Right lung (tissue), 5 donors: Measurements from ENCODE around the gene CCNL2. TPM values are rescaled to one million over a fixed set of nuclear protein-coding genes. Genes with fewer than 3 reads are reported as not detected.
"Not testable (repeated sequence)": the region's sequence is repeated elsewhere in the genome, so short reads cannot be mapped to it uniquely, and the experiment has no call there.

Experiments used
- DNase-seq, 2 donors: peaks; one replicate each; pipeline ENCODE4 v3.0.0-alpha.2; 2013
- polyA plus RNA-seq, 5 donors: library from polyadenylated mRNA; unstranded; fragments of 120-200 nt; gene quantifications; one replicate each; pipeline versions ENCODE4 v1.2.1 to v1.2.3, GENCODE V29; 2013; ENCODE audit warnings: inconsistent platforms in 1 of 5, low replicate concordance in 1 of 5; ENCODE audit not compliant: insufficient read length in 5 of 5, insufficient read depth in 1 of 5

CCNL2 gene
- polyA plus RNA-seq, 5 donors, result 256 to 387 (median 327) TPM

DNA sequence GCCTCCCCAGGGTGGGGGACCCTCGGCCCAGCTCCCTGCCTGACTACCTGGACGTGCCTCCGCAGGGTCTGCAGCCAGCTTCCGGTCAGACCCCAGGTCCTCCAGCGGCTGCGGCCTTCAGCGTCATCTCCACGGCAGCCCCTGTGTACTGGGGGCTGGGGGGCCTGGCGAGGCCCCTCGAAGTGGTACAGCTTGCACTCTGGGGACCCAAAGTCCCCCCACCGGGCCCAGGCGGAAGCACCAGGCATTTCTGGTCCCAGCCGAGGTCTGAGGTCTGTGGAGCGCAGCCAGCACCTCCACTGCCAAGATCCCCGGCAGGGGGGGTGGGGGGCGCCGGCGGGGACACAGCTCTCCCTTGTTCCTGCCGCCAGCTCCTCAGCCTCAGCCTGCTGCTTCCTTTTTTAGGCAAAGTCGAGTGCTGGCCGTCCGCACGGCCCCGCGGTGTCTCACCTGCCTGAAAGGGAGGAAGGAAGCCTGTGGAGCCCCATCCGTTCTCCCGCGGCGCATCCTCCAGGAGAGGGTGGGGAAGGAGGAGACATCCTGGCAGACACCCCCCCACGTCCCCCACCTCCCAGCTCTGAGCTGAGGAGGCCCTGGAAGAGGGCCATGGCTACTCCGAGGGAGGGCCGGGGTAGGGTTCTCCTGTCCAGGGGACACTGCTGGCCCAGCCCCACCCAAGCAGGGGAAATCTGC is 35.1 kb upstream of the CCNL2 start:
- DNase-seq, result peak; percentile 79 to 87

DNA sequence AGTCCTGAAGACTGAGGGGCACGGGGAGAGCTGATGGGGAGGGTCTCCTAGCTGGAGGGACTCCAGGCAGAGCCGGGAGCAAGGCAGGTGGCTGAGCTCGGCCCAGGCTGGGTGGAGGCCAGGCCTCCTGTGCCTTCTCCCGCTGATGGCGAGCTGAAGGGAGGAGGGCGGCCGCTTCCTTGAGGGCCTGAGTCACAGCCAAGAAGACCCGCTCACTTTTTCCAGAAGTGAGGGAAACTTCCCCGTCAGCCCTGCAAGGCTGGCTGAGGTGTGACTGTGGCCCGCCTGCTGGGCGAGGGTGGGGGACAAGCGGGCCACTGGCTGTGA is 34.6 kb upstream of the CCNL2 start:
- no peak for DNase-seq

DNA sequence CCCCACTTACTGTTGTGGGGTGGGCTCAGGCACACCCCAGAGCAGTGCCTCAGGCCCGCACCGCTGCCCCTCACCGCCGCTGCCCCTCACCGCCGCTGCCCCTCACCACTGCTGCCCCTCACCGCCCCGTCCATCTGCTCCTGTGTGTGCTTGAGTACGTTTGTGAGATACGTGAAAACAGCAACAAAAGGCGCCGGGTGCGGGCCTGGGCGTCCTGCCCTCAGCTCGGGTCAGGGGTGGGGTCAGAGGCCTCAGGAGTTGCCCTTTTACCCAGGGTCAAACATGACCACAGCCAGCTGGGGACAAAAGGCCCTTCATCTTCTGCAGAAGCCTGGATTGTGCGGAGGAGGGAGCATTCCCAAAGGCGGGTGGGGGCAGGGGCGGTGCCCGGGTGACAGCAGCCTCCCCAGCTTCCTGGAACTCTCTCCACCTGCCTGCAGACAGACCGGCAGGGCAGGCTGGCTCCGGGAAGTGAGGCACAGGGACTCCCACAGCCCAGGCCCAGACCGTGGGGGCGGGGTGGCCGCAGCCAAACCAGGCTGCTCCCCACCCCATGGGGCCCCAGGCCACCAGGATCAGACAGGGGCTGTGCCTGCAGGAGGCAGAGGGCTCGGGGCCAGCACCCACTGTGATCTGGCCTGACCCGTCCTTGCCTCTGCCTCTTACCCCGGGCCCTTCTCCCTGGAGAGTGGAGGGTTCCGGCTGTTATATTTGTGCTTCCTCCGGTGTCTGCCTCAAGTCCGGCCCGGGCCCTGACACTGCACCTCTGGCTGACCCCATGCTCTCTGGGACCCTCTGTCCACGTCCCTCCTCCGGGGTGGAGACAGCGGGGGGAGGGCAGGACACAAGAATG is 34.0 kb upstream of the CCNL2 start:
- peak in 1 of 2 donors; percentile 59 for DNase-seq

GRCh38 chr1:1432274-1432950 is 33.3 kb upstream of the CCNL2 start:
- DNase-seq, result no peak

- DNase-seq, result no peak
These were observed 32.7 kb upstream of the CCNL2 start for GRCh38 chr1:1431845-1432273.

GRCh38 chr1:1430992-1431844 is 32.1 kb upstream of the CCNL2 start:
- no peak for DNase-seq

DNA sequence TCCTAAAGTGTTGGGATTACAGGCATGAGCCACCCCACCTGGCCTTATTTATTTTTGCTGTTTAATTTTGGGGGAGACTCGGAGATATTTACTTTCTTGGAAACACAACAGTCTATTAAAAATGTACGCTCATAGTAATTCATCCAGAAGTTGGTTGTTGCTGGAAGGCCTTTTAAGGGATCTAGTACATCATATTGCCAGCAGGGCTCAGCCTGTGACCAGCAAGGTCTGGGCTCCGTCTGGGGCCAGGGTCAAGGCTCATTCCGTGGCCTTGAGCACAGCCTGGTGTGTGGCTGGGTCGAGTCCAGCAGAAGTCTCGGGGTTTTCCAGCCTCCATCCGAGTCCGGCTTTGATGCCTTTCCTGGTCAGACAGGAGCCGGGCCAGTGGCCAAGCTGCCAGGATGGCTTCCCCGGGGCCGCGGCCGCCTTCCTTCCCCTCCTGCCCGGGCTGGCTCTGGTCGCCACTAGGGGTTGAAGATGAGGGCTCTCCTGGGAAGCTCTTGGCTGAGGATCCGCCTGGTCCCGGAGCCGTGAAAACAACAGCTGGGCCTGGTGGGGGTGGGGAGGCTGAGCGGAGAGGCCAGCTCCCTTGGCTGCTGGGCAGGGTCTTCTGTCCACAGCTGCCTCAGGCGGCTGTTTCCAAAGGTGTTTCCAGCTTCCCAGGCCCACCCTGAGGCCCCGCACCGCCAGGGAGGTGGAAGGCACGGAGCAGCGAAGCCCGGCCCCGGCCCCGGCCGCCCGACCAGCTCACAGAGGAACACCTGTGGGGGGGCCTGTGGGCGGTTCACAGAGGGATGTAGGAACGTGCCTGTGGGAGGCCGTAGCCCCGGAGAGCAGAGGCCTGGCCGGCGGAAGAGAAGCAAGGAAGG is 31.2 kb upstream of the CCNL2 start:
- DNase-seq, result peak; percentile 87

DNA sequence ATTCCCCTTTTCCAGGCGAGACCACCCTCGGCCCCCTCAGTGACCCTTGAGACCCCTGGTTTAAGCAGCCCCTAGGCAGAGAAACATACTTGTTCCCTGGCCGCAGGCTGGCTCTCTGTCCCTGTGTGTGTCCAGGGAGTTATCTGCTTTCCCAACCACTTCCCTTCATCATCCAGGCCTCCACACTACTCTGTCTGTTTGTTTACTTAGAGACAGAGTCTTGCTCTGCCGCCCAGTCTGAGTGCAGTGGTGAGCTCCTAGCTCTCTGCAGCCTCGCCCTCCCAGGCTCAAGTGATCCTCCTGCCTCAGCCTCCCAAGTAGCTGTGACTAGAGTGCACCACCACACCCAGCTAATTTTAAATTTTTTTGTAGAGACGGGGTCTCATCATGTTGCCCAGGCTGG is 30.5 kb upstream of the CCNL2 start:
- no peak for DNase-seq

DNA sequence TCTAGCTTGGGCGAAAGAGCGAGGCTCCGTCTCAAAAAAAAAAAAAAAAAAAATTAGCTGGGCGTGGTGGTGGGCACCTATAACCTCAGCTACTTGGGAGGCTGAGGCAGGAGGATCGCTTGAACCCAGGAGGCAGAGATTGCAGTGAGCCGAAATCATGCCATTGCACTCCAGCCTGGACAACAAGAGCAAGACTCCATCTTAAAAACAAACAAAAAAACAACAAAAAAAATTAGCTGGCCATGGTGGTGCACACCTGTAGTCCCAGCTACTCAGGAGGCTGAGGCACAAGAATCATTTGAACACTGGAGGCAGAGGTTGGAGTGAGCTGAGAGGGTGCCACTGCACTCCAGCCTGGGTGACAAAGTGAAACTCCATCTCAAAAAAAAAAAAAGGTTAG is 29.8 kb upstream of the CCNL2 start:
- not testable (repeated sequence) for DNase-seq

DNA sequence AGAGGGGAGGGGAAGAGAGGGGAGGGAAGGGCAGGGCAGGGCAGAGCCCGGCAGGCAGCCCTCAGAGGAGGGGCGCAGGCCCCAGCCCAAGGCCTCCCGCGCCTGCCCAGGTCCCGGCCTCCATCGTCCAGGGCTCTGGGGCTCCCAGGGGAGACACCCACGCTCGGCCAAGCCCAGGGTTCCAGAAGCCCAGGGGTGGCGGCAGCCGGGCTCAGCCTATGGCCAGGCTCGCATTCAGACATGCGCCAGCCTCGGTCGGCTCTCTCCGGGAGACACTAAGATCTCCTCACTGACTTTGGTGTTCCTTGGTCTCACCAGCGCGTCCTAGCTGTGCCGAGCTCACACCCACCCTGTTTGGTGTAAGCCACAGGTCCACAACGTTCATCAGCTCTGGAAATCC is 29.0 kb upstream of the CCNL2 start:
- no peak for DNase-seq

GRCh38 chr1:1427820-1428148 is 28.6 kb upstream of the CCNL2 start:
- DNase-seq, result no peak

GRCh38 chr1:1427106-1427819 is 28.1 kb upstream of the CCNL2 start:
- no peak for DNase-seq

- DNase-seq, result no peak
These were observed 27.5 kb upstream of the CCNL2 start for GRCh38 chr1:1426496-1427105.

DNA sequence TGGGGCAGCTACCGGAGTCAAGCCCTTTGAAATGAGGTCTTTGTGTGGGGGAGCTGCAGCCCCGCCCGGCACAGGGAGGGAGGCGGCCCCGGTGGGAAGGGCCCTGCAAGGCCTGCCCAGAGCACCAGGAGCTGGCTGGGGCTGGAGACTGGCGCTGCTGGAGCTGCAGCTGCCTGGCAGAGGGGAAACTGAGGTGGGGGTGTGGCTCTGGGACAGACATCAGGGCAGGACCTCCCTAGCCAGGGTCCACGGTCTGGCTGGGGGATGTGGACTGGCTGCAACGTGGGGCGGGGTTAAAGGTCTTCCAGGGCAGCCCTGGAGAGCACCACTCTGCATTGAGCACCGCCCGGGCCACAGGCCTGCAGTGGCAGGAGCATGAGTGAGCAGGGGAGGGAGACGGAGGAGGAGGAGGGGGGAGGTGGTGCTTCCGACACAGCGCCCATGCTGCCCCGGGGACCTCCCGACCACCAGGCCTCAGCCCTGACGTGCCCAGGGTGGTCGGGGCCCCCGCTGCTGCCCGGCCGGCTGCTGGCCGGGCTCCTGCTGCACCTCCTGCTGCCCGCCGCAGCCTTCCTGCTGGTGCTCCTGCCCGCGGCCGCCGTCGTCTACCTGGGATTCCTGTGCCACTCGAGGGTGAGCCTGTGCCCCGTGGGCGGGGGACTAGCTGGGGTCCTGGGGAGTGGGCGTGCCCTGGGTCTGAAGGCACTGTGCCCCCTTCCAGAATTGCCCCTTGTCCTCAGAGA is 26.8 kb upstream of the CCNL2 start:
- no peak for DNase-seq

DNA sequence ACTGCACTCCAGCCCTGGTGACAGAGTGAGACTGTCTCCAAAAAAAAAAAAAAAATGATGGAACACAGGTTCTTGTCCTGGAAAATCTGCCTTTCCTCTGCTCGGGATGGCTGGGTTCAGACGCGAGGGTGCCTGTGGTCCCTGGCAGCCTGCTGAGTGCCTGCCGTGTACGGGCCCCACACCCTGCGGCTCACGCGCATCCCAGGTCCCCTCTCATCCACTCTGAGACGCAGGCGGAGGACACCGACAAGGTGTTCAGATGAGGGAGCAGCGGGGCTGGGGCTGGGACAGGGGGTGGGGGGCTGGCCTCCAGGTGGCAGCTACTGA is 26.3 kb upstream of the CCNL2 start:
- DNase-seq, result no peak

GRCh38 chr1:1424707-1425106 is 25.6 kb upstream of the CCNL2 start:
- DNase-seq, result no peak

DNA sequence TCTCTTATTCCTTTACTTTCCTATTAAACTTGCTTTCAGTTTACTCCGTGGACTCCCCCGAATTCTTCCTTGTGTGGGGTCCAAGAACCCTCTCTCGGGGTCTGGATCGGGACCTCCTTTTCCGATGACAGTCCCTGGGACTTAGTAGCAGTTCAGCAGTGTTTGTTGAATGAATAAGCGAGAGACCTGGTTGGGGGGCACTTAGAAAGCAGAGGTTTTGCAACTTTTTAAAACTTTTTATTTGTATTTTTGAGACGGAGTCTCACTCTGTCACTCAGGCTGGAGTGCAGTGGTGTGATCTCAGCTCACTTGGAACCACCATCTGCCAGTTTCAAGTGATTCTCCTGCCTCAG is 24.1 kb upstream of the CCNL2 start:
- no peak for DNase-seq

- no peak for DNase-seq
These were observed 23.5 kb upstream of the CCNL2 start for GRCh38 chr1:1422465-1423244.
